NCI-H2107 treated with DMSO at 0.1 percent for 48 hours (cell line): ENCODE results near the gene ZNRF4.
"Not testable (repeated sequence)": the region's sequence is repeated elsewhere in the genome, so short reads cannot be mapped to it uniquely, and the experiment has no call there.

Experiments
- DNase-seq: peaks from one replicate; lab custom pipeline; 2025; ENCODE audit not compliant: unreplicated experiment; lab: John Stamatoyannopoulos, UW

Gene ZNRF4

GRCh38 chr19:5472286-5472685 is 17.1 kb downstream of the ZNRF4 start:
- no peak for DNase-seq

DNA sequence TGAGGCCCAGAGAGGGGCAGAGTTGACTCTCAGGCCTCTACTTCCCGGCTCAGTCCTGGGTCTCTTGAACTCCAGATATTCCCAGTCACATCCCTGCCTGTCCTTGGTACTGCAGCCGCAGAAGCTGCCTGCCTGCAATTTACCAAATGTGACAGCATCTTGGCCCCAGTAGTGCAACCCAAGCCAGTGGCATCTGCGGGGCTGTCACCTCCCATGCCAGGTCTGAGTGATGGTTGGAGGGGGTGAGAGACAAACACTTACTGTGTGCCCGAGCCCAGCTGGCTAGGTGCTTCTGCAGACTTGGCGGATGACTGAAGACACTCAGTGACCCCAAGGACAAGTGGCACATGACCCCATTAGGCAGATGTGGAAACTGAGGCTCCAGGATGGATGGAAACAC is 18.4 kb downstream of the ZNRF4 start:
- no peak for DNase-seq

DNA sequence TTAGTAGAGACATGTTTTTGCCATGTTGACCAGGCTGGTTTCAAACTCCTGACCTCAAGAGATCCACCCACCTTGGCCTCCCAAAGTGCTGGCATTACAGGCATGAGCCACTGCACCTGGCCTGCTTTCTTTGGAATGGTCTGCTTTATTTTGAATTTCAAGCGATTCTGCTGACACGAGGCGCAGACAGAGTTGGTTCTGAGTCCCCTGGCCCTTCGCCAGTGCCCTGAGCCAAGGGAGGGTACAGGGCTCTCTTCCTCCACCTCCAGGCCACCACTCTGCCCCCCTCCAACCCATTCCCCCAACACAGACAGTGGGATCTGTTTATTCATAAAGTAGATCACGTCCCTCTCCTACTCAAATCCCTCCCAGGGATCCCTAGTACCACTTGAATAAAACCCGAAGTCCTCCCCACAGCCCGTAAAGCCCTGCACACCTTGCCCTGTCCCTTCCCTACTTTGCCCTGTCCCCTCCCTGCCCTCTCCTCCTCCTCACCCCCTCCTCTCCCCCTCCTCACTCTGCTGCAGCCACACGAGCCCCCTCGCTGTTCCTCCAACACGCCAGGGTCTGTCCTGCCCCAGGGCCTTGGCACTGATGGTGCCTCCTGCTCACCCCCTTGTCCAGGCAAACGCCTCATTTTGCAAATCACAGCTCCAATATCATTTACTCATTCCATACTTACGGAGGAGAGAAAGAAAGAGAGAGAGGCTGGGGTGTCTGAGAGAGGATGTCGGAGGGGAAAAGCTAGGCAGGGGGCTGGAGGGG is 22.4 kb downstream of the ZNRF4 start:
- DNase-seq = no peak

GRCh38 chr19:5478241-5478924 is 23.2 kb downstream of the ZNRF4 start:
- no peak for DNase-seq

DNA sequence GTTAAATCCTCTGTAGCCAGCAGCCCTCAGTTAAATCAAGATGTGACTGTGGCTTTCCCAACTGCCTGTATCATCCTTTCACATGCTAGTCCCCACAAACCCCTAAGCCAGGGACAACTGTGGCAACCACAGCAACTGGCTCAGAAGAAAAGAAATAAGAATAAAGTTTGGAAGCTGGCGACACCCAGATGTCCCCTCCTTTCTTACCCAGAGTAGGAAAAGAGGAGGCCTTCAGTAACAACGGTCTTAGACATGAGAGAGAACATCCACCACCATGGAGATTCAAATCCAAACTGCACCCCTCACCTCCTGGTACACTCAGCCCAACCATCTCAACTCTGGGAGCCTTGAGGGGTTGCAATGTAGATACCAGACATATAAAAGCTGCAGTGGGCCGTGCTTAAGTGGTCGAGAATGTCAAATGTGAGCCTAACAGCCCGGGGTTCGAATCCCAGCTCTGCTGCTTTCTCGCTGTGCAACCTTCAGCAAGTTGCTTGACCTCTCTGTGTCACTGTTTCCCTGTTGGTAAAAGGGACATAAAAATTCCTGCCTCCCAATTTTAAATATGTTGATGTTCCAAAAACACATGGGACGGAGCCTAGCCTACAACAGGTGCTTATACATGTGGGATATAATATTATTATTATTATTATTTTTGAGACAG is 23.8 kb downstream of the ZNRF4 start:
- DNase-seq = no peak

GRCh38 chr19:5479958-5480357 is 24.7 kb downstream of the ZNRF4 start:
- DNase-seq = no peak

DNA sequence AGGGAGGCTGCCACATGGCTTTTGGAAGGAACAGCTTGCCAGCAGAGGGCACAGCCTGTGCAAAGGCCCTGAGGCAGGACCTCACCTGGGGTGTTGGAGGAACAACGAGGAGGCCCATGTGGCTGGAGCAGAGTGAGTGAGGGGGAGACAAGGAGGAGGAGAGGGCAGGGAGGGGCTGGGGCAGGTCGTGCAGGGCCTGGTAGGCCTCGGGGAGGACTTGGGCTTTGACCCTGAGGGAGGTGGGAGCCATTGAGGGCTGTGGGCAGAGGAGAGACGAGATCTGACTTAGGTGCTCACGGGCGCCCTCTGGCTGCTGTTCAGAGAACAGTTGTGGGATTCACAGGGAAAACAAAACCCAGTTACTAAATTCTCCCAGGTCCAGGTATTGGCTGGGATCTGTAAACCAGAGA is 25.2 kb downstream of the ZNRF4 start:
- DNase-seq = no peak

GRCh38 chr19:5481957-5482356 is 26.7 kb downstream of the ZNRF4 start:
- DNase-seq = no peak

DNA sequence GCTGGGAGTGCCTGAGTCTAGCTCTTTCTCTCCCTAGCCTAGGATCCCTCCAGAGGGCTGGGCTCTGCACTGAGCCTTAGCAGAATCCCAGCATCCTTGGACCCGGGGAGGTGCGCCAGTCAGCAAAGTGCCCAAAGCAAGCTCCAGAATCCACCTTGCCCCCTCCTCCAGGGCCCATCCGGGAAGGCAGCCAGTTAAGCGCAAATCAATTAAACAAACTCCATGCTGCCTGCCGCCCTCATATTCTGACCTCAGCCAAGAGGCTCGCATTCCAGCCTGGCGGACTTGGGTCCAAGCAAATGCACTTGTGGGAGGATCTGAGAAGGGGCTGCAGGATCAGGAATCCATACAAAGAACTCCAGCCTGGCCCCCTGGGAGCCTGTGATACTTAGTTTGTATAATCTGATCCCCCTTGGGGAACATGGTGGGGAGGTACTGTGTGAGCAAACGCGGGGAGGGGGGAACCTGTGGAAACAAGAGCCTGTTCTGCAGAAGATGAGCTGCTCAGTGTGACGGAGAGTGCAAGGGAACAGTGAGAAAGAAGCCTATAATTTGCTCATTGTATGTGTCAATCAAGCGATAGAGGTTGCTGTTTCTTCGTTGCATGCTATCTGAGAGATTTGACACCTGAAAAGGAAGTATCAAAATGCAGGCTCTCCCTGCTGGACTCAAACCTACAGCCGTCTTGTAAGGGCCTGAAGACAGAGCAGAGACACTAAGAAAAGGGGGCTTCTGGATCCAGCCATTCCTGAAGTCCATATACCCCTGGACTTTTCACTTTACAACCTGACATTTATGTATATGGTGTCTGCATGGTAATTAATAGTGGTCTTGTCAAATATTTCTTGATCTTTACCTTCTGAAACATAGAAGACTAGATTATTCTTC is 29.4 kb downstream of the ZNRF4 start:
- DNase-seq = peak; percentile 79

GRCh38 chr19:5485286-5485636 is 30.0 kb downstream of the ZNRF4 start:
- no peak for DNase-seq

GRCh38 chr19:5485658-5486057 is 30.4 kb downstream of the ZNRF4 start:
- not testable (repeated sequence) for DNase-seq

- DNase-seq = no peak
Measured at GRCh38 chr19:5487222-5487621, 32.0 kb downstream of the ZNRF4 start.

DNA sequence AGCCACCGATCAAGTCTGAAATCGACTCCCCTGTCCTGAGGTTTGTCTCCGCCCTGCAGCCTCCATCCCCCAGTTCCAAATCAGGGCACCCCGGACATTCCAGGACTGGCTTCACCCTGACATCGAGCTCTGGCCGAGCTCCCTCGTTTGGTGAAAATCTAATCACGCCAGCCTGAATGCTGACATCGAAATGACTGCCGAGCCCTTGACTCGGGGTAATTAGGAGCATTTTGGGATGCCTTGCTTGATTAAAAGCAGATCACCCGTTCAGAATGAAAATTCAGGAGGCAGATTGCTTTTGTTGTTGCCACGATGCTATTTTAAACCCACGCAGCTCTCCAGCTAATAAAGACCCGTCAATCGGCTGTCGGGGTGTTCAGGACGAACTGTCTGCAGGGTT is 34.3 kb downstream of the ZNRF4 start:
- DNase-seq = no peak

GRCh38 chr19:5491565-5491964 is 36.3 kb downstream of the ZNRF4 start:
- no peak for DNase-seq

DNA sequence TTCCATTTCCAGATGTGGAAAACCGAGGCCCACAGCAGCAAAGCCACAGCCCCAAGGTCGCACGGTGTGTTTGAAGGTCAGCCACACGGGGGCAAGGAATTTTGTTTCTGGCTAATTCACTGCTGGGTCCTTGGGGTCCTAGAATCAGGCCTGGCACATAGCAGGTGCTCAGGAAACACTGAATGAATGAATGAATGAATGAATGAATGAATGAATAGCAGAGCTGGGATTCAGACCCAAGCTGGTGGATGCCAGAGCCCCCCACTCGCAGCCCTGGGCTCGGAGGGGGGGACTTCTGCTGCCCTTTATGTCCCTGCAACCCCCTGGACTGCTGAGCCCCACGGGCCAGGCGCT is 37.0 kb downstream of the ZNRF4 start:
- DNase-seq = no peak

DNA sequence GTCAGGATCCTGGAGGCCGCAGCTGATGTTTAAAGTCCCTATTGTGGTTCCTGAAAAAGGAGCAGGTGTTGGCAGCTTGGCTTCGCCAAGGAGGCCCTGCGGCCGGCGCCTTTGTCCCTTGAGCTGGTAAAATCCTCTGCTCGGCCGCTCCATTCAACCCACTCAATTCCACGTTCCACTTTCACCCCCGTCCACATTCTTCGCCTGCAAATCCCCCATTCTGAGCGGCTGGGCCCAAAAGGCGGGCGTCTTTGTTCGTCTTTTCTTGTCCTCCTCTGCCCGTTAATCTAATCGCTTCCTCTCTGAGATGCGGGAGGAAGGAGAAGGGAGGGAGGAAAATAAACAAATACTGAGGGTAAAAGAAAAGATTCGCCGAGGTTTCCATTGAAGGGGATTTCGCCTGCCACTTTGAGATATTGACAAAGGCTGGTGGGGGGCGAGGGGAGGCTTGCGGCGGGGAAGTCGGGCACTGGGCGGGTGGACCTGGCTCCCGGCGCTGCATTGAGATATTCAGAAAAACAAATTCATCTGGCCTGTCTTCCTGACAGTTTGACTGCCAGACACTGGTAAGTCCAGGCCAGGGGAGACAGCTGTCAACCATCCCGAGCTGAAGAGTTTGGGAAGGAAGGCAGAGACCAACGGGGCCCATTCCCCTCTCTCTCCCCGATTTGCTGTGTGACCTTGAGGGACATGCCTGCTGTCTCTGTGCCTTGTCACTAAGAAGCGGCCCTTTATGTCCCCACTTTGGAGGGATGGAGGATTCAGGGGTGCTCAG is 37.6 kb downstream of the ZNRF4 start:
- no peak for DNase-seq

DNA sequence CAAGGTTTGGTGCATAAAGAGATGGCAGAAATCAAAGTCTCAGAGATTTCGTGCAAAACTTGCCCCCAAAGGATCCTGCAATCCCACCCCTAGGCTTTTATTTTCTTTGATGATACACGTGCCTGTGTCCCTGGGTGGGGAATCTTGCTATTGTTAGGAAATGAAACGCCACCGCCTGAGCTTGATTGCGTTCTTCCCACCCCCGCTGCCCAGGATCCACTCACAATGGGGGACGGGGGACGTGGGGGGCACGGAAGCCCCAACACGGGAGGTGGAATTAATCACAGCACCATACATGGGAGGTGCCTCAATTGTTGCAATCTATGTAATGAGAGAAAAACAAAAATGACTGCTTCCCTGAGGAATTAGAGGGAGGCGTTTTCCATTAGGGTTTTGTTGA is 39.6 kb downstream of the ZNRF4 start:
- no peak for DNase-seq

DNA sequence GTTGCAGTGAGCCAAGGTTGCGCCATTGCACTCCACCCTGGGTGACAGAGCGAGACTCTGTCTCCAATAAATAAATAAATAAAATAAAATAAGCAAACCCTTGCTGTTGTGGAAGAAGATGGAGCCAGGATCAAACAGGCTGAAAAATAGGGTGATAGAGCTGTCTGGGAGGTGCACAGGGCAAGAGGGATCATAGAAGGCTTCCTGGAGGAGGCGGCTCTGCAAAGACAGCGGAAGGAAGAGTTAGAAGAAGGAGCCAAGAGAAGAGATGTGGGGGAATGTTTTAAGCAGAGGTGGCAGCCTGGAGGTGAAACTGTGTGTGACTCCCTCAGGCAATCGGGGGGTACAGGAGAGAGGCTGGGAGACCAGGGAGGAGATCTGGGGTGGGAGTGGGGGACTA is 40.6 kb downstream of the ZNRF4 start:
- no peak for DNase-seq

DNA sequence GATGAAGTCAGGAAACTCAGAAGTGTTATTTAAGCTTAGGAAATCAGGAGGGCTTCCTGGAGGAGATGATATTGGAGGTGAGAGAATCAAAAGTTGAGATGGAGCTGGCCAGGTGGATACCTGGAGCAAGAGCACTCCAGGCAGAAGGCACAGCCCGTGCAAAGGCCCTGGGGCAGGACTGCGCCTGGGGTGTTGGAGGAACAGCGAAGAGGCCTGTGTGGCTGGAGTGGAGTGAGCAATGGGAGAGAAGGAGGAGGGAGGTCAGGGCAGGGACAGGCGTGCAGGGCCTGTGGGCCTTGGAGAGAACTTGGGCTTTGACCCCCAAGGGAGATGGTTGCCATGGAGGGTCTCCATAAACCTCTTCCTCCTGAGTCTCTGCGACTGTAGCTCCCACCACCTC is 42.1 kb downstream of the ZNRF4 start:
- DNase-seq = no peak

- DNase-seq = no peak
Measured at GRCh38 chr19:5498830-5499550, 43.8 kb downstream of the ZNRF4 start.
